ENCODE data around the gene LCMT1.
"Not testable (repeated sequence)": the region's sequence is repeated elsewhere in the genome, so short reads cannot be mapped to it uniquely, and the experiment has no call there.

LCMT1 gene

DNA sequence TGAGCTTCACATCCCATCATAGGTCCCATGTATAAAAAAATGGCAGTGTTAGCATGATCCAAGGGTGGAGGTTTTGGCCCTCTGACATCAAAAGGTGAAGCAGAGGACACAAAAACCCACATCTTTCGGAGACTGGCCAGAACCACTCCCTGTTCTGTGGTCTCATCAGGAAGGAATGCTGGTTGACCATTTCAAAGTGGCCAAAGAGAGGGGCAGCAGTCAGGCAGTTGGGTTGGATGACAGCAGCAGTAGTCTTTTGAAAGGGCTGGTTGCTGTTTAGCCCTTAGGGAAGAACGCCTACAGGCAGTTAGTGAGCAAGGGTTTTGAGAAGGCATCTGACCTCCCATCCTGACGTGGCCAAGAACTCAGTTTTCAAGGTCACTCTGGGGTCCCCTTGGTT, 40.5 kb downstream of the LCMT1 start:
- DNase-seq, result no peak

DNA sequence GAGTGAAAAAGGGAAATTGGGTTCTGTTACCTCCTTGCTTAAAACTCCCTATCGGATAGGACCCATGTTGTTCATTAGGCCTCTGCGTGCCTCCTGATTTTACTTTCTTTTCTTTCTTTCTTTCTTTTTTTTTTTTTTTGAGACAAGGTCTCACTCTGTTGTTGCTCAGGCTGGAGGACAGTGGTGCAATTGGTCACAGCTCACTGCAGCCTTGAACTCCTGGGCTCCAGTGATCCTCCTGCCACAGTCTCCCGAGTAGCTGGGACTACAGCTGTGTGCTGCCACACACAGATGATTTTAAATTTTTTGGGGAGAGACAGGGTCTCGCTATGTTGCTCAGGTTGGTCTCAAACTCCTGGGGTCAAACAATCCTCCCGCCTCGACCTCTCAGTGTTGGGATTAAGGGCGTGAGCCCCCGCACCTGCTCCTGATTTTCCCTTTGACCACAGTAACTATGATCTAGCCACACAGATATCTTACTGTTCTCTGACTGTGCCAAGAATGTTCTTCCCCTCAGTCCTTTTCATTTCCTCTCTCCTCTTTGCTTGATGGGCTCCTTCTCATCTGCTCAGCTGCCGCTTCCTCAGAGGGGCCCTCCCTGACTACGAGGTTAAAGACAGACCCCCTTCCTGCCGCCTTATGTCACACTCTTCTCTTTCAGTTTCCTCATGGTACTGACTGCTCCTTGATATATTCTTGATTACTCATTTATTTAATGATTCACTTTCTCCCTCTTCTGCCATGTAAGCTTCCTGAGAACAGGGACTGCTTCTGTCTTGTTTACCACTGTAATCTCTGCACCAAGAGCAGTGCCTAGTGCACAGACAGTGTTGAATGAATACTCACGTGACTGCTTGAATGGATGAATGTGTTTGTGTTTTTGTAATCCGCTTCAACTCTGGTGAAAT, 44.3 kb downstream of the LCMT1 start:
- no peak for DNase-seq

DNA sequence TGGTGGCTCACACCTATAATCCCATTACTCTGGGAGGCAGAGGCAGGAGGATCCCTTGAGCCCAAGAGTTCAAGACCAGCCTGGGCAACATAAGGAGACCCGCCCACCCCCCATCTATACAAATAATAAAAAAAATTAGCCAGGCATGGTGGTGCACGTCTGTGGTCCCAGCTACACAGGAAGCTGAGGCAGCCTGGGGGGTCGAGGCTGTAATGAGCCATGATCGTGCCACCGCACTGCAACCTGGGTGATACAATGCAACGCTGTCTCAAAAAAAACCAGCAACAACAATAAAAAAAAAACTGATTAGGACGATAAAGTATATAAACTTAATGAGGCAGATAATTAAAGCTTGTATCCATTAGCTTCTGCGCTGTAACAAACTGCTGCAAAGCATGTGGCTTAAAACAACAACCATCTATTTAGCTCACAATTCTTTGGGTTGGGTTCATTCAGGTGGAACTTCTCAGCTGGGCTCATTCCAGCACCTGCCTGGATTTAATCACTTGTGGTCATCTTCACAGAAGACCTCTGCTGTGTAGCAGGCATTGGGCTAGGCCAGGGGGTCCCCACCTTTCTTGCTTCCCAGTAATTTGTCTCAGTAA, 45.8 kb downstream of the LCMT1 start:
- no peak for DNase-seq

DNA sequence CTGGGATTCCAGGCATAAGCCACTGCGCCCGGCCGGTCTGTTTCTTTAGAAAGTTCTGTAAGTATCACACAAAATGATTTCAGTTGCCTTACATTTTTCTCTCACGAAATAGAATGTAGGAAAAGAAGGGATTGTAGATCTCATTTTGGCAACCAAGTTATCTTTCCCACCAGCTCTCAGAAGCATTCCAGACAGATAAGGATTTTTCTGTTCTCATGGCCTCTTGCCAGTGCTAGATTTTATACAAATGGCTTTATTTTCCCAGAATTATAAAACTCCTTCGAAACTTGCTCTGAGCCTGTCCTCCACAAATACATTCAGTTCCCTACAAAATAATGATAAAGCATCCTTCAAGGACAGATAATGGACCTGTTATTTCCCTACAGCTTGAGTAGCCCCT, 46.9 kb downstream of the LCMT1 start:
- no peak for DNase-seq

DNA sequence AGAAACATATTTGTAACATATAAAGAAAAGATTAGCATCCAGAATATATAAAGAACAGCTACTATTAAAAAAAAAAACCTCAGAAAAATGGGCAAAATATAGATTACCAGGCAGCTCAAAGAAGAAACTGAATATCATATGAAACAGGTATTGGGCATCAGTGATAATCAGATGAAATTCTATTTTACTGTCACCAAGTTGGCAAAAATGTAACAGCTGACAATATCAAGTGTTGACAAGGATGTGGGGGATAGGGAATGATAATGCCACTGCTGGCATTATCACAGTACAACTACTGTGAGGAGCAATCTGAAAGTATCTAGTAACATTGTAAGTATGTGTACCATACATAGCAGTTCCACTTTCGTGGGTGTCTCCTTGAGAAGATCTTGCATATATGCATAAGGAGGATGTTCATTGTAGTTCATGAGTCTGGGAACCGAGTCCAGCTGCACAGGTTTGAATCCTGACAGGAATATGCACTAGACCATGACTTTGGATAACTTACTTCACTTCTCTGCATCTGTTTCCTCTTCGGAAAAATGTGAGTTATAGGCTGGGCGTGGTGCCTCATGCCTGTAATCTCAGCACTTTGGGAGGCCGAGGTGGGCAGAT, 50.3 kb downstream of the LCMT1 start:
- DNase-seq, result no peak

DNA sequence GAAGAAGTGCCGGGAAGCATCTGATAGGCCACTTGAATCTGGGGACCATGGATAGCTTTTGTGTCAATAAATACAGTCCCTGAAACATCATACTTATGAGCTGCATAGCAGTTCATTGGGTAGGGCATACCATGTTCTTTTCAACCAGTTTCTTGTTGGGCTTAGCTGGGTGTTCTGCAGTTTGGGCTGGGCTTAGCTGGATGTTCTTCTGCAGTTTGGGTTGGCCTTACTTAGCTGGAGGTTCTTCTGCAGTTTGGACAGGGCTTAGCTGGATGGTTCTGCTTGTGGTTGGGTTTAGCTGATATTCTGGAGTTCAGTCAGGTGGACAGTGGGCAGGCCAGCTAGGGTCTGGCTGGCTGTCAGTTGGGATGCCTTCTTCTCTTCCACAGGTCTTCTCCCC, 52.1 kb downstream of the LCMT1 start:
- no peak for DNase-seq

DNA sequence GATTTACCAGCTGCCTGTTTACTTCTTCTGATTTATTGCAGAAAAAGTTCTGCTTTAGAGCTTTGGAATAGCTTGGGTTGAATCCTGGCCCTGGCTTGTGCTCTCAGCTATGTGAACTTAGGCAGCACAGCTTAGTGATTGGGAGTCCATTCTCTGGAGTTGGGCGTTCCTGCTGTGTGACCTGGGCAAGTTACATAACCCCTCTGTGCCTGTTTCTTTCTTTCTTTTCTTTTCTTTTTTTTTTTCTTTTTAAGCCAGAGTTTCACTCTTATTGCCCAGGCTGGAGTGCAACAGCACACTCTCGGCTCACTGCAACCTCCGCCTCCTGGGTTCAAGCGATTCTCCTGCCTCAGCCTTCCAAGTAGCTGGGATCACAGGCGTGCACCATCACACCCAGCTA, 53.7 kb downstream of the LCMT1 start:
- DNase-seq, result no peak

DNA sequence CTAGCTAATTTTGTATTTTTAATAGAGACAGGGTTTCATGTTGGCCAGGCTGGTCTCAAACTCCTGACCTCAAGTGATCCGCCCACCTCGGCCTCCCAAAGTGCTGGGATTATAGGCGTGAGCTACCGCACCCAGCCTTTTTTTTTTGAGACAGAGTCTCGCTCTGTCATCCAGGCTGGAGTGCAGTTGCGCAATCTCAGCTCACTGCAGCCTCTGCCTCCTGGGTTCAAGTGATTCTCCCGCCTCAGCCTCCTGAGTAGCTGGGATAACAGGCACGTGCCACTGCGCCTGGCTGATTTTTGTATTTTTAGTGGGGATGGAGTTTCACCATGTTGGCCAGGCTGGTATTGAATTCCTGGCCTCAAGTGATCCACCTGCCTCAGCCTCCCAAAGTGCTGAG, 56.4 kb downstream of the LCMT1 start:
- DNase-seq, result not testable (repeated sequence)

DNA sequence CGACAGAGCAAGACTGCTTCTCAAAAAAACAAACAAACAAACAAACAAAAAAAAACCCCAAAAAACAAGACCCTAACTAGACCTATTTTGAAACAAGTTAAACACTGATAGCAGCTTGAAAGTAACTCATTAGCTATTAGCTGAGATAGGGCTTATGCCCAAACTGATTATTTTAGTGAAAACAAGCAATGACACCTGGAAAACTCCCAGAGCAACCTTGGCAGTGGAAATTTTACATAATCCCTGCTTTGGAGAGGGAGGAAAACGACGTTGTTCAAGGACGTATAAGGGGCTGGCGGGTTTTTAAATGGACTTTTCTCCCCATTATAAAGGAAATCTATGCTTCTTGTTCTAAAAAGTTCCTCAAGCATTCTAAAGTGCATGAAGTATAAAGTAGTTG, 59.8 kb downstream of the LCMT1 start:
- no peak for DNase-seq

DNA sequence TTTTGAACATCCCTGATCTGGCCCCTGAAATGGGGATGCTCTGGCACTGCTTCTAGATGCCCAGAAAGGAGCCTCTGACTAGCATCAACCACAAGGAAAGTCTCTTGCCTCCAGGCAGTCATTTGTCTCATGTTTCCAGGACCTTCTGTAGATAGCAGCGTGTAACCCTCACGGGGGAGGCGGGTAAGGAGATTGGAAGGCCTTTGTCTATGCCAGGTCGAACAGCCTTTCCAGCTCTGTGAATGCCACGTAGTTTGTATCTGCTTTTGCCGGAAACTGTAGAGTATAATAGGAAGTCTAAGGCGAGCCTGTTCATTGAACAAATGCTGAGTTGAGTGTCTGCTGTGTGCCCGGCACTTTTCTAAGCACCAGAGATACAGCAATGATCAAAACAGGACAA, 61.3 kb downstream of the LCMT1 start:
- no peak for DNase-seq

DNA sequence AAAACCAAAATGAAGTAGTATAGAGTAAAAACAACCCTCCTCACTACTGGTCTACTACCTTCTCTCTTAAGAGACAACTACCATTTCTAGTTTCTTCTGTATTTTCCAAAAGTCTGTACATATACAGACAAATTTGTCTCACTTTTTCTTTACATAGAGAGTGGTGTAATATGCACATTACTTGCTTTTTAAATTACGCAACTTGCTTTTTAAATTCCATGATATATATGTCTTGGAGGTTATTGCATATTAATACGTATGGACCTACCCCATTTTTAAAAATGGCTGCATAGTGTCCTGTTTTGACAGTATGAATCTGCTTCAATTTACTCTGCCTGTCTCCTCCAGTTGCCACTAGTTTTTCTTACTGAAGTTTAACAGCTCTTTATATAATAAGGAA, 62.7 kb downstream of the LCMT1 start:
- no peak for DNase-seq

DNA sequence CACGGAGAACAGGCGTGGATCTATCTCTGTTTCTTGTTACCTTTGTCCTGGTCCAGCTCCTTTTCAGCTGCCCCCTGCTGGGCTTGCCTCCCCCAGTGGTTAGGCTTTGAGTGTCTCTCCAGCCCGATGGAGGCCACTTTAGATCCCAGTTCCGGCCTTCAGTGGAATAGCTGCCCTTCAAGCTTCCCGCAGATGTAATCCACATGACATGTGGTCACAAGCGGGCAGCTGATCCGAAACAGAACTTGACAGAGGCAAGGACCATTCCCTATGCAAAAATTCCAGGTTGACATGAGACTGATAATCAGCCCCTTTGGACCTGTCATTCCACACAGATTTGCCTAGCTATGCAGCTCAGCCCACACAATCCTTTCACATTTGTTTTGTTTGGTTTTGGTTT, 64.6 kb downstream of the LCMT1 start:
- no peak for DNase-seq

DNA sequence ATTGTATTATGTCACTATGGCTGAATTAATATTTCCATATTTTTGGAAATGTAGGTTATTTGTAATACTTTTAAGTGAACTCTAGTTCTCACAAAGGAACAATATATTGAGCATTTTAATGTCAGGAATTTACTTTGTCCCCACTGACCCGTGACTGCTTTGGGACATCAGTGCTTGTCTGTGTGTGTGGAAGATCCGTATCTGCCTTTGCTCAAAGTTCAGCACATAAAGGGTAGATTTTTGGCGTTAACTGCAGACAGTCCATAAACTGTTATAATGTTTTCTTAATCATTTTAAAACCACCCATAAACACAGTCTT, 65.9 kb downstream of the LCMT1 start:
- no peak for DNase-seq

DNA sequence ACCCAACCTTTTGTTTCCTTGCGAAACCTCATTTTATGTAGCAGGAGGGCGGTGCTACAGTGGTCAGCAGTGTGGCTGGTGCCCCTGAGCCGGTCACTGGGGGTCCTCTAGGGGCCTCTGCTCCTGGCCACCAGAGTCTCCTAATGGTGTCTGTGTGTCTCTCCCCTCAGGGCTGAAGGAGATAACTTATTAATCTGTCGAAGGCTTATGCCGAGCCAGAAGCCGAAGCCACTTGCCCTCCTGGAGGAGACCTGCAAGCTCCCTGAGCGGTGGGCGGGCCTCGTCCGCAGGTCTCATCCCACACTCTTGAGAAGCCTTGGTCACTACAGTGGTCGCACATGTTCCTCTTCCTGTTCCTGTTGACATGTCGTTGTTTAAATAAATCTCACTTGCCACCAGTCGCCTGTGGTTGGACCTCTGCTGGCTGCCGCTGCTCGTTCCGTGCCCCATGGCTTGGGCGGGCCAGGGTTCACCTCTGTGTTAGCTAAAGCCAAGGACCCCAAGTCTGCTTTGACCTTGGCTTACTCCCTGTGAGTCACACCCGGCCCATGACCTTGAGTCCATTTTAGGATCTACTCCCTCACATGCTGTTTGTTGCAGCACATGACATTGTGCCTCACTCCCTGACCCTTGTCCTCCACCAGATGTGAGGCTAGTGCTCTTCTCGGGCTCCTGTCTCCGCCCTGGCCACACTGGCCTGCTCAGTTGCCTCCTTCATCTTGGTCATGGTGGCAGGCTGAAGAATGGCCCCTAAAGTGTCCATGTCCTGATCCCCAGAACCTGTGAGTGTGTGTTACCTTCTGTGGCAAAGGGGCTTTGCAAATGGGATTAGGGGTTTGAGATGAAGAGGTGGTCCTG, 66.5 kb downstream of the LCMT1 start:
- DNase-seq, result no peak

DNA sequence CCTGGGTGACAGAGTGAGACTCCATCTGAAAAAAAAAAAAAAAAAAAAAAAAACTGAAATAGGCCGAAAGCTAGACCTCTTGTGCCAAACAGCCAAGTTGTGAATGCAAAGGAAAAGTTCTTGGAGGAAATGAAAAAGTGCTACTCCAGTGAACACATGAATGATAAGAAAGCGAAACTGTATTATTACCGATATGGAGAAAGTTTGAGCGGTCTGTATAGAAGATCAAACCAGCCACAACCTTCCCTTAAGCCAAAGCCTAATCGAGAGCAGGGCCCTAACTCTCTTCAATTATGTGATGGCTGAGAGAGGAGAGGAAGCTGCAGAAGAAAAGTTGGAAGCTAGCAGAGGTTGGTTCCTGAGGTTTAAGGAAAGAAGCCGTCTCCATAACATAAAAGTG, 69.7 kb downstream of the LCMT1 start:
- DNase-seq, result not testable (repeated sequence)

DNA sequence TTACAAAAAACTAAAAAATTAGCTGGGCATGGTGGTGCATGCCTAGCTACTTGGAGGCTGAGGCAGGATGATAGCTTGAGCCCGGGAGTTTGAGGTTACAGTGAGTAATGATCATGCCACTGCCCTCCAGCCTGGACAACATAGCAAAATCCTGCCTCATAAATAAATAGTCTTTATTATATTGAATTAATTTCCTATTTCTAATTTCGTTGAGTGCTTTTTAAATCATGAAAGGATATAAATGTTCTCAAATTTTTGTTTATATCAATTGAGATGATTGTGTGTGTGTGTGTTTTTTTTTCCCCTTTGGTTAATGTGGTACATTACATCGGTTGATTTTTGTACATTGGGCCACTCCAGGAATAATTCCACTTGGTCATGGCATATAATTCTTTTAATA, 73.2 kb downstream of the LCMT1 start:
- no peak for DNase-seq

DNA sequence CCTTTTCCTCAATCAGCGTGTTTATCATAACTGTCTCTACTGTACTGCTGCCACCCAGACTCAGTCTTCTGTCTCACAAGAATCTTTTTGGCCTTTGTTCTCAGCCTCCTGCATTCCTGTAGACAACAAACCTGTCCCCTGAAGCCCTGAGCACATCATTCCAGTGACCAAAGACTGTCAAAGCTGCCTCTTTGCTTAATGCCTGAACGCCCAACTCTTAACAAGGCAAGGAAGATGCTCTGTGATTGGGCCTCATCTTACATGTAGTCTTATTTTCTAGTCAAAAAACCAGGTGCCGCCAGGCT, 75.9 kb downstream of the LCMT1 start:
- no peak for DNase-seq

DNA sequence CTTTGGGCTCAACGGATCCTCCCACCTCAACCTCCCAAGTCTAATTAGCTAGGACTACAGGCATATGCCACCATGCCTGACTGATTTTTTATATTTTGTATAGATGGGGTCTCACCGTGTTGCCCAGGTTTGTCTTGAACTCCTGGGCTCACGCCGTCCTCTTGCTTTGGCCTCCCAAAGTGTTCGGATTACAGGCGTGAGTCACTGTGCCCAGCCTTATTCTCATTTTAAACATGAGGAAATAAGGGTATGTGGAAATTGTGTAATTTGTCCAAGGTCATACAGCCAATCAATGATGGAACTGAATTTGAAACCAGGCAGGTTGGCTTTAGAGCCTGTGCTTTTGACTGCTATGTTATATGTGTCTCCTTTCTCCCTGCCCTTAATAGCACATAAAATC, 77.8 kb downstream of the LCMT1 start:
- no peak for DNase-seq

DNA sequence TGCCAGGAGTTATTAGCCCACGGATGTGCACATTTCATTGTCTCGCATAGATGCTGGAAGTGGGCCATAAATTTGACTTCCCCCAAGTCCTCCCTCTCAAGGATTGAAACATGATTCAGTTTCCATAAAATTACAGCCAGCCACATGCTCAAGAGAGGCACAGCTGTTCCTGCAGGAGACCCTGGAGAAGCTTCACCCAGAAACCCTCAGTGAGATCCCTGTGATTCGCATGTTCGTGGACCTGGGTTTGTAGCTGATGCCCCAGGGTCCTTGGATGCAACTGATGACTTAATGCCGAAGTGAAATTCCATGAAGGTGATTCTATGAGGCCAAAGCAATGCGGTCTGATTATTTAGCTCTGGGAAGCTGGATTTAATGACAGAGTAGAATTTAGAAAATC, 80.6 kb downstream of the LCMT1 start:
- no peak for DNase-seq

DNA sequence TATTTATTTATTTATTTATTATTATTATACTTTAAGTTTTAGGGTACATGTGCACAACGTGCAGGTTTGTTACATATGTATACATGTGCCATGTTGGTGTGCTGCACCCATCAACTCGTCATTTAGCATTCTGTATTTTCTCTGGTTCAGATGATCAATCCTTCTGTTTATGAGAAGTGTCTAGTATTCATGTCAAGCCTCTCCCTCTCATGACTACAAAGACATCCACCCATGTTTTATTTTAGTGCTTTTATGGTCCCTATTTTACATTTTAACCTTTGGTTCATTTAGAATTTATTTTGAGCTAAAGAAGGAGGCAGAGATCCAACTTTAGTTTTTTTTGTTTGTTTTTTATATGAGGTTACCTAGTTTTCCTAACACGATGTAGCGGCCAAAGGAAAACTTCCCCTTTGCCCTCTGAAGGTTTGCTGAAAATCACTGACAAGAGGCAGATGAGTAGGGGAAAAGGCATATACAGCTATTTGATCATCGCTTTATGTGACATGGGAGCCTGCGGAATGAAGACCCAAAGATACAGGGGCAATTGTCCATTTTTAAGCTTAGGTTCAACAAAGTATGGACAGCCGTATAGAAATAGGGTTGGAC, 82.8 kb downstream of the LCMT1 start:
- DNase-seq, result no peak

DNA sequence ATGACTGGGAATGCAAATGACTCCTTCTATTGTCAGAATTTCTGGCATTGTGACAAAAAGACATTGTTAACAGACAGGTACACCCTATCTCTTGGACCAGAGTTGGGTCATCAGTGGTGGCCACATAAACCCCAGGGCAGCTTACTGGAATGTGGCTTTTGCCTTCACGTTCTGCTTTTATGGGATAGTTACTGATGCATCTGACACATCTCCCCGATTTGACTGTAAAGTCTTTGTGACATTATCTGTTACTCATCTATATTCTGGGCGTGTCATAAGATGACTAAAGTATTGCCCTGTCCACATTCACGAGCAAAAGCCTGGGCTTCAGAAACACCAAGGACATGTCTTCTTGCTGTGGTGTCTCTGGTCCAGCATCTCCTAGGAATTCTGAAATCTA, 86.5 kb downstream of the LCMT1 start:
- no peak for DNase-seq

DNA sequence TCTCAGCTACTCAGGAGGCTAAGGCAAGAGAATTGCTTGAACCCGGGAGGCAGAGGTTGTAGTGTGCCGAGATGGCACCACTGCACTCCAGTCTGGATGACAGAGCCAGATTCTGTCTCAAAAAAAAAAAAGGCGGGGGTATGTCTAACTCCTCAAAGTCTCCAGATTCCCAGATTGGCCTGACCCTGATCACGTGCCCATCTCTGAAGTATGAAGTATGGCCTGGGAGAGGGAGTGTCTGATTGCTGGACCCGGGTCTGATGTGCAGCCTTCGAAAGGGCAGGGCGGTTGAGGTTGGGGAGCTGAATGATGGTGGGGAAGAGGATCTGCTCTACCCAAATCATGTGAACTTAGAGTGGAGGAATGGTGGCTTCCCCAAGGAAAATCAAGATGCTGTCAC, 87.9 kb downstream of the LCMT1 start:
- DNase-seq, result no peak

DNA sequence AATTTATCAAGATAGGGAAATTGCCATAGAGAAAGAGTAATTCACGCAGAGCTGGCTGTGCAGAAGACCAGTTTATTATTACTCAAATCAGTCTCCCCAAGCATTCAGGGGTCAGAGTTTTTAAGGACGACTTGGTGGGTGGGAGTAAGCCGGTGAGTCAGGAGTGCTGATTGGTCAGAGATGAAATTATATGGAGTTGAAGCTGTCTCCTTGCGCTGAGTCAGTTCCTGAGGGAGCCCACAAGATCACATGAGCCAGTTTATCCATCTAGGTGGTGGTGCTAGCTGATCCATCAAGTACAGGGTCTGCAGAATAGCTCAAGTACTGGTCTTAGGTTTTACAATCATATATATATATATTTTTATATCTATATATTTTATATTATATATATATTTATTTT, 99.2 kb downstream of the LCMT1 start:
- DNase-seq, result no peak

Measured in NCI-H2029 (cell line).